Measurements from ENCODE around the gene TMC3. TPM values are rescaled to one million over a fixed set of nuclear protein-coding genes. Genes with fewer than 3 reads are reported as not detected.
"Not testable (repeated sequence)": the region's sequence is repeated elsewhere in the genome, so short reads cannot be mapped to it uniquely, and the experiment has no call there.

Gene TMC3
- total RNA-seq, 1 experiment from 2014 or later = not detected

DNA sequence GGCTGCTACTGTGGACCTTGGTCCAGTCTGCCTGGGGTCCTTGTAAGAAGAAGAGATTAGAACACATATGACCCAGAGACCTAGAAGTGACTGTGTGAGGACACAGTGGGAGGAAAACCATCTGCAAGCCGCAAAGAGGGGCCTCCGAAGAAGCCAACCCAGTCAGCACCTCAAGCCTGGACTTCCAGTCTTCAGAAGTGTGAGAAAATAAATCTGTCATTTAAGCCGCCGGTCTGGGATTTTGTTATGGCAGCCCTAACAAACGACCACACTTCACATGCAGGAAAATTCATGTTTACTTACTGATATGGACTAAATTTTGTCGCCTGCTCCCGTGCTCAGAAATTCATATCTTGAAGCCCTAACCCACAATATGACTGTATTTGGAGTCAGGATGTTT, 44.4 kb upstream of the TMC3 start:
- CTCF ChIA-PET = no interaction called here

DNA sequence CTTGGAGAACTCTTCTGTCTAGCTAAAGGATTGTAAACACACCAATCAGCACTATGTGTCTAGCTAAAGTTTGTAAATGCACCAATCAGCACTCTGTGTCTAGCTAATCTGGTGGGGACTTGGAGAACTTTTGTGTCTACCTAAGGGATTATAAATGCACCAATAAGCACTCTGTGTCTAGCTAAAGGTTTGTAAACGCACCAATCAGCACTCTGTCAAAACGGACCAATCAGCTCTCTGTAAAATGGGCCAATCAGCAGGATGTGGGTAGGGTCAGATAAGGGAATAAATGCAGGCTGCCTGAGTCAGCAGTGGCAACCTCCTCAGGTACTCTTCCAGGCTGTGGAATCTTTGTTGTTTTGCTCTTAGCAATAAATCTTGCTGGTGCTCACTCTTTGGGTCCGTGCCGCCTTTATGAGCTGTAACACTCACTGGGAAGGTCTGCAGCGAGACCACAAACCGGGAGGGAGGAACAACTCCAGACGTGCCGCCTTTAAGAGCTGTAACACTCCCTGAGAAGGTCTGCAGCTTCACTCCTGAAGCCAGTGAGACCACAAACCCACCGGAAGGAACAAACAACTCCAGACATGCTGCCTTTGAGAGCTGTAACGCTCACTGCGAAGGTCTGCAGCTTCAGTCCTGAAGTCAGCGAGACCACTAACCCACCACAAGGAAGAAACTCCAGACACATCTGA, 40.4 kb upstream of the TMC3 start:
- H3K9me3 Mint-ChIP-seq (ENCODE audit: low read depth, unreplicated experiment); BruUV-seq (replicated peaks); H3K27ac Mint-ChIP-seq (ENCODE audit: unreplicated experiment); H3K4me1 Mint-ChIP-seq (ENCODE audit: low read depth, unreplicated experiment); H3K36me3 Mint-ChIP-seq (ENCODE audit: insufficient read depth, unreplicated experiment); DNase-seq; H3K4me3 Mint-ChIP-seq (ENCODE audit: low read depth, unreplicated experiment): not testable (repeated sequence)
- CTCF ChIA-PET = interaction anchor here (0.7 kb wide), 1 partner anchor 540 kb away, joined by 3 read pairs; no protein-coding TSS in a partner anchor
- peaks cover 38% of the 10 kb centered on the region for H3K27me3 Mint-ChIP-seq (ENCODE audit: unreplicated experiment)
- intact Hi-C loops (cut with micrococcal nuclease; ENCODE audit: unreplicated experiment) = loop anchor here (5.0 kb wide), 1 partner anchor 523 kb away; no protein-coding TSS in a partner anchor

More for the DNA sequence above, 44.4 kb upstream of the TMC3 start:
- H3K4me3 Mint-ChIP-seq (ENCODE audit: low read depth, unreplicated experiment) = no peak overlapping the region
- no peak overlapping the region for H3K27ac Mint-ChIP-seq (ENCODE audit: unreplicated experiment)
- intact Hi-C loops (cut with micrococcal nuclease; ENCODE audit: unreplicated experiment) = no loop called here
- TF ChIP-seq, protein P1, sequence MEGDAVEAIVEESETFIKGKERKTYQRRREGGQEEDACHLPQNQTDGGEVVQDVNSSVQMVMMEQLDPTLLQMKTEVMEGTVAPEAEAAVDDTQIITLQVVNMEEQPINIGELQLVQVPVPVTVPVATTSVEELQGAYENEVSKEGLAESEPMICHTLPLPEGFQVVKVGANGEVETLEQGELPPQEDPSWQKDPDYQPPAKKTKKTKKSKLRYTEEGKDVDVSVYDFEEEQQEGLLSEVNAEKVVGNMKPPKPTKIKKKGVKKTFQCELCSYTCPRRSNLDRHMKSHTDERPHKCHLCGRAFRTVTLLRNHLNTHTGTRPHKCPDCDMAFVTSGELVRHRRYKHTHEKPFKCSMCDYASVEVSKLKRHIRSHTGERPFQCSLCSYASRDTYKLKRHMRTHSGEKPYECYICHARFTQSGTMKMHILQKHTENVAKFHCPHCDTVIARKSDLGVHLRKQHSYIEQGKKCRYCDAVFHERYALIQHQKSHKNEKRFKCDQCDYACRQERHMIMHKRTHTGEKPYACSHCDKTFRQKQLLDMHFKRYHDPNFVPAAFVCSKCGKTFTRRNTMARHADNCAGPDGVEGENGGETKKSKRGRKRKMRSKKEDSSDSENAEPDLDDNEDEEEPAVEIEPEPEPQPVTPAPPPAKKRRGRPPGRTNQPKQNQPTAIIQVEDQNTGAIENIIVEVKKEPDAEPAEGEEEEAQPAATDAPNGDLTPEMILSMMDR (IDR thresholded peaks at IDR 0.05; ENCODE audit: unreplicated experiment) = no peak
- no TSS peak for BruUV-seq (replicated peaks)
- no peak for DNase-seq
- H3K9me3 Mint-ChIP-seq (ENCODE audit: low read depth, unreplicated experiment) = no peaks in the 10 kb centered on the region
- no peaks in the 10 kb centered on the region for H3K36me3 Mint-ChIP-seq (ENCODE audit: insufficient read depth, unreplicated experiment)
- H3K4me1 Mint-ChIP-seq (ENCODE audit: low read depth, unreplicated experiment) = no peaks in the 10 kb centered on the region
- peaks cover 17% of the 10 kb centered on the region for H3K27me3 Mint-ChIP-seq (ENCODE audit: unreplicated experiment)

DNA sequence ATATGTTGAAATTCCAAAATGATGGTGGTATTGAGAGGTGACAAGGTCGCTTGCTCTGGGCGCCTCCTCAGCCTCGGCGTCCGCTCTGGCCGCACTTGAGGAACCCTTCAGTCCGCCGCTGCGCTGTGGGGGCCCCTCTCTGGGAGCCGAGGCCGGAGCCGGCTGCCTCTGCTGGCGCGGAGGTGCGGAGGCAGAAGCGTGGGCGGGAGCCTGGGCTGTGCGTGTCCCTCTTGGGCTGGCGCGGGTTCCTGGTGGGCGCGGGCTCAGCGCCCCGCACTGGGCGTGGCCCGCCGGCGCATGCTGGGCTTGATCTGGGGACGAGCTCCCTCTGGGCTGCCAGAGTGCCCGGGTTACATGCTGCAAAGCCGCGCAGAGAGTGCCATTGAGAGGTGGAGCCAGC, 39.8 kb upstream of the TMC3 start:
- Mint-ChIP-seq H3K36me3 (ENCODE audit: insufficient read depth, unreplicated experiment) (no peaks in the 10 kb centered on the region), H3K27ac (ENCODE audit: unreplicated experiment) (no peak overlapping the region), H3K9me3 (ENCODE audit: low read depth, unreplicated experiment) (no peaks in the 10 kb centered on the region), H3K4me3 (ENCODE audit: low read depth, unreplicated experiment) (no peak overlapping the region), H3K27me3 (ENCODE audit: unreplicated experiment) (peaks cover 38% of the 10 kb centered on the region), H3K4me1 (ENCODE audit: low read depth, unreplicated experiment) (no peaks in the 10 kb centered on the region)
- DNase-seq = no peak
- CTCF ChIA-PET = interaction anchor here (0.7 kb wide), 1 partner anchor 540 kb away, joined by 3 read pairs; no protein-coding TSS in a partner anchor
- intact Hi-C loops (cut with micrococcal nuclease; ENCODE audit: unreplicated experiment) = loop anchor here (5.0 kb wide), 1 partner anchor 523 kb away; no protein-coding TSS in a partner anchor
- BruUV-seq (replicated peaks) = no TSS peak
- TF ChIP-seq, protein P1 (IDR thresholded peaks at IDR 0.05; ENCODE audit: unreplicated experiment) = no peak

DNA sequence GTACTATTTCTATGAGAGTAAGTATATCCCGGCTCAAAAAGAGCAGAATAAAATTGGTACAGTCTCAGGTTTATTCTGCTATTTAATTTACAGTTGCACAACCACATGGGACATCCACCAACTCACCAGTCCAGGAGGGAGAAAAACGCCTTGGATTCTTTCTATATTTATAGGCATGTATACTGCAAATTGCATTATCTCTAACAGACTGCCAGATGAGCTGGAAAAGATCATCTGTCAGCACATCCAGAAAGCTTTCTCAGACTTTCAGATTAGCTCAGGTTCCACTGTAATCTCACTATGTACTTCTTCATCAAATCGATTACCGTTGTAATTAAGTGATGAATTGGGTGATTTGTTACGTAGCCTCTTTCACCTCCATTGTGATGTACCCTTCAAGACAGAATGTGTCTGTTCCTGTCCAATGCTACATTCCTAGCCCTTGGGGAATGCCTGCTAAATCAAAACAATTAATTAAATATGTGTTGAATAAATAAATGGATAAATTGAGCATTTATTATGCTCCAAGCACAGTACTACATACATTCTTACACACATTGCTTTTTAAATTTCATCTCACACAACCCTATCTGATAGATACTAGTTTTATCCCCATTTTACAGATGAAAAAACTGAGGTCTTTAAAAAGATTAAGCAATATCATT, 38.1 kb upstream of the TMC3 start:
- no peaks in the 10 kb centered on the region for H3K9me3 Mint-ChIP-seq (ENCODE audit: low read depth, unreplicated experiment)
- no peak overlapping the region for H3K27ac Mint-ChIP-seq (ENCODE audit: unreplicated experiment)
- TF ChIP-seq, protein P1 (IDR thresholded peaks at IDR 0.05; ENCODE audit: unreplicated experiment) = no peak
- intact Hi-C loops (cut with micrococcal nuclease; ENCODE audit: unreplicated experiment) = loop anchor here (2.0 to 5.0 kb wide), 2 partner anchors 525 to 693 kb away; no protein-coding TSS in a partner anchor
- CTCF ChIA-PET = no interaction called here
- DNase-seq = no peak
- H3K36me3 Mint-ChIP-seq (ENCODE audit: insufficient read depth, unreplicated experiment) = no peaks in the 10 kb centered on the region
- peaks cover 50% of the 10 kb centered on the region for H3K27me3 Mint-ChIP-seq (ENCODE audit: unreplicated experiment)
- no peaks in the 10 kb centered on the region for H3K4me1 Mint-ChIP-seq (ENCODE audit: low read depth, unreplicated experiment)
- BruUV-seq (replicated peaks) = no TSS peak
- H3K4me3 Mint-ChIP-seq (ENCODE audit: low read depth, unreplicated experiment) = no peak overlapping the region

Measured in Calu3 (cell line).